SIG-M5 treated with dmso at 0.1 percent for 504 hours (cell line): ENCODE data around the gene CHCHD10.

Experiments
- DNase-seq: peaks from one replicate; lab custom pipeline; 2025; ENCODE audit not compliant: unreplicated experiment; lab: John Stamatoyannopoulos, UW

Gene CHCHD10

DNA sequence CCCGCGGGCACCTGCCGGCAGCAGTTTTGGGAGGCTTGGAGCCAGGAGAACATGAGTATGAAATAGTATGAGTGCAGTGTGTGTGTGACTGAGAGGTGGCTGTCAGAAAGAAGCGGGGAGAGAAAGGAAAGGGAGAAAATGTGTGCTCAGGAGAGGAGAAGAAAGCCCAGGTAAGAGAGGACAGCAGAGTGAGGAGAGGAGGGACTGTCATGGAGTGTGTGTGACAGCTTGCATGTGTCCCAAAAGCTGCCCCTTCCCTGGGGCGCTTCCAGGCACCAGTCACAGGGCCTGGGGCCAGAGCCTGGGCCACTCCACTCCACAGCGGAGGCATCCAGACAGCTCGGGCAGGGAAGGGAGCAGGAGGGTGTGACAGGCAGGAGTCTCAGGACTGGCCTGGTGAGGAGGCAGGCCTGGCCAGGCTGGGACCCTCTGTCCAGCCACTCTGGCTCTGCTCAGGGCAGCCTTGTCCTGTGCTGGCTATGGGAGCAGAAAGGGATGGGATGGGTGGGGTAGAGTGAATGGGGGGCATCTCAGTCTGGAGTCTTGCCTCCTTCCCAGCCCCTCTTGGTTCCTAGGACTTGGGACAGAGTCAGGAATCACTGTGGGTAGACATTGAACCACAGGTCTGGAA lies 5.8 kb upstream of the CHCHD10 start:
- no peak for DNase-seq

DNA sequence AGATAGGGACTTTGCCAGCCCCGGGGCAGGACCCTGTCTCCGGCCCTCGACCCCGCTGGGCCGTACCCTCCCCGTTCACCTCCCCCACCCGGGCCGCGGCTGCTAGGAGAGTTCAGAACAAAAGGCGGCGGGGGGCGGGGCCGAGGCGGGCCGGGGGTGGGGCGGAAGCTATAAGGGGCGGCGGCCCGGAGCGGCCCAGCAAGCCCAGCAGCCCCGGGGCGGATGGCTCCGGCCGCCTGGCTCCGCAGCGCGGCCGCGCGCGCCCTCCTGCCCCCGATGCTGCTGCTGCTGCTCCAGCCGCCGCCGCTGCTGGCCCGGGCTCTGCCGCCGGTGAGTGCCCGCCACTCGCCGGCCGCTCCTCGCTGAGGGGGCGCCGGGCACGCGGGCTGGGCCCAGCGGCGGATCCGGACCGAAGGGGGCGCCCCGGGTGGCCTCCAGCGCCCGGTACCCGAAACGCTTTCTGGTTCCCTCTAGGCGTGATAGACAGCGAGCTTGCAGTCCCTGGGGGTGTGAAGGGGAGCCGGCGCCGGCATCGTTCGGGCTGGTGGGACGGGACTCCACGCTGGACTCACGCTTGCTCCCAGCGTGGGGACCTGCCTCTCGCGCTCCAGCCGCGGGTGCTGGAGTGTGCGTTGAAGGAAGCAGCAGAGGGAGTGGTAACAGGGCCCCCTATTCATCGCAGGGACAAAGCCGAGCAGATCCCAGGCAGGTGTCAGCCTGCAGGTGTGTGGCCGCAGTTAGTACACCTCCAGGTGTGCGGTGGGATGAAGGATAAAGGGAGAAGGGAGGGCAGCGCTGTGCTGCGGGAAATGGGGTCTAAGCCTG lies 5.1 kb upstream of the CHCHD10 start, which contains the start of gene MMP11:
Gene MMP11, plus strand, starts transcription at position 201 of the 825 bp plus-strand sequence. Its CDS starts 22 bp downstream, at position 223.
- DNase-seq: no peak

DNA sequence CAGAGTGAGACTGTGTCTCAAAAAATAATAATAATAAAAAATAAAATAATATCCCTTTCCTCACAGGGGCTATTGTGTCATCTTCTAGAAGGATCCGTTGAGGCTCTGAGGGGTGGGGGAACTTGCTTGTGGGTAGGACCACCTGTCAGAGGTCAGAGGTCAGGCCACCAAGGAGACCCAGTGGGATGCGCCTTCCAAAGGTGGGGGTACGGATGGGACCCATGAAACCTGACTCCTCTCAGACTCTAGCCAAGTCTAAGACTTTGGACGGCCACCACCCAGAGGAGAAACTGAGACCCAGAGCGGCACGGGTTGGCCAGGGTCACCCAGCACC lies 4.5 kb upstream of the CHCHD10 start:
- DNase-seq: no peak

DNA sequence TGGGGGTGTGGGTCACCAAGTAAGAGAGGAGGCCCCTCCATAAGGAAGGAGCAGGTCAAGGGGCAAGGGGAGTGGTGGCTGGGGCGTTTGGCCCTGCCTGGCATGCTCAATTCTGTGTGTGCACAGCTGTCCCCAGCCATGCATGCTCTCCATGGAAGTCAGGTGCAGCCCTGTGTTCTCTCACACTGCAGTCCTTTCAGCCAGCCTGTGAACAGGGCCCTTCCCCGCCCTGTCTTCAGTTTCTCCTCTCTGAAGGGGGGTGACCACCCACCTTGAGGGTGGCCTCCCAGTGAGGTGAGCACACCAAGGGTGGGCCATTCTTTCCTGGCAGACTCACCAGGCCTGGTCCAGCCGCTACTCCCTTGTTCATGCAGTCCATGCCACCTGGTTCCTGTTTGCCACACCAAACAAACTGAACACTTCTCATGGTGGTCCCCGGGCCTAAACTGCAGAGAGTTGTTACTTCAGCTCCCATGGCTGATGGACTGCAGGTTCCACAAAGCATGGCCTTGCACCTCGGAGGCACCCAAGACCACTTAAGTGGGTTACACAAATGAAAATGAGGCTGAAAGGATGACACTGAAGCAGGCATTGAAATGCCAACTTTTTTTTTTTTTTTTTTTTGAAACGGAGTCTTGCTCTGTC lies 1.7 kb upstream of the CHCHD10 start:
- no peak for DNase-seq

DNA sequence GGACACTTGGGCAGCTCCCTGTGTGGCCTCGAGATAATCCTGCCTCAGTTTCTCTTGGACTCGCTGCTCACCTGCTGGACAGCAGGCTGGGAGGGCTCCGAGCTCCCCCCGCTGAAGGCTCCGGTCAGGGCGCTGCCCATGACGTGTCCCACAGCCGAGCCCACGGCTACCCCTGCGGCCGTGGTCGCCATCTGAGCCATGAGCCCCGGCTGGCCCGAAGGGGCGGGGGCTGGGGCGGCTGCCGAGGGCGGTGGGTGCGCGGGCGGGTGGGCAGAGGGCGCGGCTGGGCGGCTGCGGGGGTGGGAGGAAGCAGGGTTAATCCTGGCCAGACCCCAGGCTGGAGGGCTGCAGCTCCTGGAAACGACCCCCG lies 484 bp downstream of the CHCHD10 start:
- no peak for DNase-seq

DNA sequence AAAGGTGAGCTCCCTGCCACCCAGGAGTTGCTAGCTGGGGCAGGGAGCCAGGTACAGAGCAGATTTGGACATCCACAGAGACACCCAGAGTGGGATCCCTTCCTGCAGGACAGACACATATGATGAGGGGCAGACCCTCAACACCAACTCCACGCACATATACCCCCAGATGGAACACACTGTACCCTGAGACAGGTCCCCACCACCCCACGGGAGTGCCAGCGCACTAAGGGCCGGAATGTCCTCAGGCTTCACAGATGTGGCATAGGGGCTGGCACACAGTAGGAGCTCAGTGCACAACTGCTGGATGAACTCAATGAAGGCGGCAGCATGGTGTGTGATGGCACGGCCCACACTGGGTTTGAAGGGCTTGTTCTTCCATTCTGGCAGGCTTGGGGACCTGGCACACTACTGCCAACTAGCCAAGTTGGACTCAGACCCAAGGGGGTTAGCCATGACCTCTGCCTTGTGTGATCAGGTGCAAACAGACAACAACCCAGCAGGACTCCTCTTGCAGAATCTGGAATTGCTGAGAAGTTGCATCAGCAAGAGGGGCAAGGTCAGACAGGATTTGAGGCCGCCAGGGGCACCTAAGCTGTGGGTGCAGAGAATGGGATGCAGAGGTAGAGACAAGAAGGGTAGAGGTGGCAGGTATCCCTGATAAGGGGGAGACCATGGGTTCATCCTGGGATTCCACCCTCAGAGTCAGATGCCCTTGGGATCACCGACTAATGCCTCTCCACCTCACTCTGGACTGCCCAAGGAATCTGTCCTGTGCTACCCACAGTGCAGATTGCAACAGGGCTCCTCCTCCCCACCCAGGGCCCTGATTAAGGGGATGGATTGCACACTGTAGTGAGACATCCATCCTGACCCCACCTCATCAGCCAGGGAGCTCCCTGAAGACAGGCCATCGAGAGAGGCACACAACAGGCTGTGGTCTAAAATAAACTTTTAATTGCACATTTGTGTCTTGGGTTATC lies 2.6 kb downstream of the CHCHD10 start:
- no peak for DNase-seq

DNA sequence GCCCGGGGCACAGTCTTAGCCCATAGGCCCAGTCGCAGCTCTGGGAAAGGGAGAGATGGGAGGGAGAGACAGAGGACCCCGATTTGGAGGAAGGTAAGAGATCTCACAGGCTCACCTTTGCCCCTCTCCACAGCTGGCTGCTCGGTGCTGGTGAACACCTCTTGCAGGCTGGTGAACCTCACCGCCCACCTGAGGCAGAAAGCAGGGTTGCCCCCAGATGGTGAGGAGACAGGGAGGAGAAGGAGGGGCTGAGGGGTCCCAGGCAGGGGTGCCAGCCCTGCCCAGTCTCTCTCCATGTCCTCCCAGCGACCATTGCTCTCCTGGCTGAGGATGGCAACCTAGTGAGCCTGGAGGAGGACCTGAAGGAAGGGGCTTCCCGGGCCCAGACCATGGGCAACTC lies 3.8 kb downstream of the CHCHD10 start:
- DNase-seq: no peak

DNA sequence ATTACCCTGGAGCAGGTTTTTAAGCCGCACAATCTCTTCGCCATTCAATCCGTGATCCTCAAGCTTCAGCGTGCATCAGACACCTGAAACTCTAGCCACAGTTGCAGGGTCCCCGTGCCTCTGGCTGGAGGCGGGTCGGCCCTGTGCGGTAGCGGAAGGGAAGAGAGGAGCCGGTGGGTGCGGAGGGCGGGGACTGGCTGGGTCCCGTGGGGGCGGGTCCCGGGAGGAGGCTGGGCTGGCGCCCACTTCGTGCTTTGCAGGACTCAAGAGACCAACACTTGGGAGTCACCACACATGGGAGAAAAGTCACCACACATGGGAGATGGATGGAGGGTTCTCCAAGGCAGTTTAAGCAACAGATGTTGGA lies 4.2 kb downstream of the CHCHD10 start:
- no peak for DNase-seq

DNA sequence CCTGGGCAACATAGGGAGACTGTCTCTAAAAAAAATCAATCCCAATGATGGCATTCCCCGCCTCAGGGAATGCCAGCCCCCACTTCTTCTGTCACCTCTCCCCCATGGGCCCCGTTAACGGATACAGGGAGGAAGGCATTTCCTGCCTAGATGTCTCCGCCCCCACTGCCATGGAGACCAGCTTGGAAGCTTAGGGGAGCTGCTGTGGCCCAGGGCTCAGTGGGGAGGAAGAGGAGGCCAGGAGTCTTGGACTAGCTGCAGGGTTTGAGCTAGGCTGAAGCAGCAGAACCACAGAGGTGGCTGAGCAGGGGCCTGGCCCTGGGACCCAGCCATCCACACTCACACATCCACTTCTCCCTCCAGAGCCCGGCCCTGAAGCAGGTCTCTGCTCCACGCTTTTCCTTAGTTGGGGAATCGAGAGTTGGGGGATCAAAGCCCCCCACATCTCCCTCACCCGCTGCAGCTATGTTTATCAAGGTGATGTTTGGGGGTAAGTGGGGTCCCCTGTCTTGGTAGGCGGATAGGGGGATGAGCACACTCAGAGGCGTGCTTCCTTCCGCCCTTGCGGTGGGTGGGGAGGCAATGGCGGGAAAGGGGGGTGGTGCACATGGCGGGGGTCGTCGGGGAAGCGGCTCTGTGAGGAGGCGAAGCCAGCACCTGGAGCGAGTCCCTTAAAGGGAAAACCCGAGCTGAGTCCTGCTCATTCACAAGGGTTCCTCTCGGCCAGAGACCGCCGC lies 4.8 kb downstream of the CHCHD10 start, which contains the start of gene C22orf15:
Gene C22orf15, plus strand, starts transcription at position 149 of the 737 bp plus-strand sequence. Its CDS starts 317 bp downstream, at position 466.
- no peak for DNase-seq

DNA sequence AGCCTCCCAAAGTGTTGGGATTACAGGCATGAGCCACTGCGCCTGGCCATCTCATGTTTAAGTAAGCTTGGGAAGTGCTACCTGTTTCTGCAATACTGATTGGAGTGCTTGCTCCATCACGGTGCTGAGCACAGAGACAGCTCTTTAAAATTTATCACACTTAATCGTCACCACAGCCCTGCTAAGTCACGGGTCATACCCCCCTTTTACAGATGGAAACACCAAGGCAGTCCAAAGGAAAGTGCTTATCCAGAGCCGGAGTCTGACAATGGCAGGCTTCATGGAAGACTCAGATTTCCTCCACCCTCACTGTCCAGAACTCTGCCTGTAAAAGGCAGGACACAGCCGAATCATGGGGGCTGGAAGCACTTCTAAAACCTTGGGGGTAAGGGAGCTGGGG lies 7.7 kb downstream of the CHCHD10 start:
- no peak for DNase-seq

DNA sequence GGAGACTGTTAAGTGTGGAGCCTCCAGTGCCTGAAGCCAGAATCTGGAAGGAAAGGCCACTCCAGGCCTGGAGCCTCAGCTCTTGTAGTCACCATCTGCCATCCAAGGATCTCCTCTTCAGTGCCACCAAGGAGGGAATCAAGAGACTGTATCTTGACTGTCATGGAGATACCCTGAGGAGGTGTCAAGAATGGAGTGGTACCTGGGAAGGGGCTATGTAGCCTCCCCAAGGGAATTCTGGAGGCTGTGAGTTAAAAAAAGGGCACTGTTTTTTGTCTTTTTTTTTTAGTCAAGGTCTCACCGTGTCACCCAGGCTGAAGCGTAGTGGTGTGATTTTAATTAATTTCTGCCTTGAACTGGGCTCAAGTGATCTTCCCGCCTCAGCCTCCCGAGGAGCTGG lies 8.2 kb downstream of the CHCHD10 start:
- DNase-seq: no peak

DNA sequence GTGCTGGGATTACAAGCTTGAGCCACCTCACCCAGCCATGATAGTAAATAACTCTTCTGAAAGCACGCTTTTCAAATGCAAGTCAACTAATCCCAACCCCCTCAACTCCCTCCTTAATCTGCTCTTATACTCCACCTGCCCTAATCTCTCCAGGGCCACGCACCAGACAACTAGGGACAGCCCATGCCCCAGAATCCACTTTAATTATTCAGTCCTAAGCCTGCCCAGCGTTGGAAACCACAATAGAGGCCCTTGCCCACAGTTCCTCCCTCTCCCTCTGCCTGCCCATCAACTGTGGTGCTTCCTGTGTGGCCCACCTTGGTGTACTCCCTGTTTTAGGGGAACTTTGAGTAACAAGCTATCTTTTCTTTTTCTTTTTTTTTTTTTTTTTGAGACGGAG lies 10.9 kb downstream of the CHCHD10 start:
- no peak for DNase-seq

DNA sequence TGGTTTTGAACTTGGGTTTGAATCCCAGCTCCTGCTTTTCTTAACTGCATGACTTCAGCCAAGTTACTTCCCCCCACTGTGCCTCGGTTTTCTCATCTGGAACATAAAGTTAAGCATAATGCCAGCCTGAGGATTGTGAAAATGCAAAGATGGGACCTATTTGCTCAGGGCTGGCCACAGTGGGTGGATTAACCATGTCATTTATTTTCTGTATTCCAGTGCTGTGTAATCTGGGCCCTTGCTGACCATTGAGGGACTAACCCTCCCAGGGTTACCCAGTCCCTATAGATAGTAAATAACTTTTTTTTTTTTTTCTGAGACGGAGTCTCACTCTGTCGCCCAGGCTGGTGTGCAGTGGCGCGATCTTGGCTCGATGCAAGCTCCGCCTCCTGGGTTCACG lies 12.1 kb downstream of the CHCHD10 start:
- DNase-seq: no peak

DNA sequence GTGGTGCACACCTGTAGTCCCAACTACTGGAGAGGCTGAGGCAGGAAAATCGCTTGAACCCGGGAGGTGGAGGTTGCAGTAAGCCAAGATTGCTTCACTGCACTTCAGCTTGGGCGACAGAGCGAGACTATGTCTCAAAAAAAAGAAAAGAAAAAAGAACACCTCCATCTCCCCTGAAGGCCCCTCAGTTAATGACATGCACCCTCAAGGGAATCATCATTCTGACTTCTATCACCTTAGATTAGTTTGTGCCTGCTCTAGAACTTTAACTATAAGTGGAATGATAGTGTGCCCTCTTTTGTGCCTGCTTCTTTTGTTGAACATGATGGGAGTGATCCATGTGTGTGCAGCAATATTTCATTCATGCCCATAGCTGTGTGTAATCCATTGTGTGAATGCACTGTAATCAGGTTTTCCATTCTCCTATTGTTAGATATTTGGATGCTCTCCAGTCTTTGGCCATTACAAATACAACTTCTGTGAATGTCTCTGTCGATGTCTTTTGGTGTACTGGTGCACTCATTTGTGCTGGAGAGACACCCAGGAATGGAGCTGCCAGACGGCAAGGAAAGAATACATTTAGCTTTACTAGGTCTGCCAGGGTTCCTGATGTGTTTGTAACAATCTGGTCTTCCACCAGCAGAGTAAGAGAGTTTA lies 12.7 kb downstream of the CHCHD10 start:
- no peak for DNase-seq

DNA sequence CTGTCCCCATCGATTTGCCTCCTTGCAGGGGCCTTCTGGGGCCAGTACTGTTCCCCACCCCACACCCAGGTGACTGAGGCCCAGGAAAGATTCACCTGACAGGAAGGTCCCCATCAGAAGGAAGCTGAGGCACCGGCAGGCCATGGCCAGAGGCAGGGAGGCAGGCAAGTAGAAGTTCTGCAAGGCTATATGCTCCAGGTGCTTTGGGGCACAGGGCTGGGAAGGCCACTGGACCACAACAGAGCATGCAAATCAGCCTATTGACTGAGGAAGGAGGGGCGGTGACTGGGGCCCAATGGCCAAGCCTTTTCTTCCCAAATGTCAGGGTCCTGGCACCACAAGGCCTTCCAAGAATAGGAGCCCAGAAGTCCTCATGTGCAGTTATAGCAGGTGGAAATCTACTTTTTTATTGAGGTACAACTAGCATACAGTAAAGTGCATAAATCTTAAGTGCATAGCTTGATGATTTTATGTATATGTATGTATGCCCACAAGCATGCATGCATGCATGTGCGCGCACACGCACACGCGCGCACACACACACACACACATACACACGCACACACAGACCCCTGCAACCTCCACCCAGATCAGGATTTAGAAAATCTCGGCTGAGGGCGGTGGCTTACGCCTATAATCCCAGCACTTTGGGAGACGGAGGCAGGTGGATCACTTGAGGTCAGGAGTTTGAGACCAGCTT lies 13.4 kb downstream of the CHCHD10 start, which contains the start of gene VPREB3:
Gene VPREB3, minus strand, starts transcription at position 206 of the 700 bp plus-strand sequence. Its CDS starts 62 bp downstream, at position 144.
- DNase-seq: no peak

DNA sequence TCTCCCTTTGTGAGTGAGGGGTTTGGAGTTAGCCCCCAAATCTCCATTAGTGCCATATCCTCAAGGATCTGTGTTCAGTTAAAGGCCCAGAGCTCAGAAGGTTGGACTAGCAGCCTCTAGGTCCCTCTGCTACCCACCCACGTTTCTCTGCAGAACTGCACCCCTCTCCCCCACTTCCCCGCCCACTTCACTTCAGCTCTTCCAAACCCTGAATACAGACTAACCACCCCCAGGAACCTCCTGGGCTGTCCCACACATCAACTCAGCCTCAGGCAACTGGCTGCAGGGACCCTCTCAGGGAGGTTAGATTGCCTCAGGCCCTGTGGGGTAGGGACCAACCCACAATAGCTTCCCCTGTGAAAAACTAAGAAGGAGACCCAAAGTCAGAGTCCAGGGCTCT lies 14.4 kb downstream of the CHCHD10 start:
- DNase-seq: no peak

DNA sequence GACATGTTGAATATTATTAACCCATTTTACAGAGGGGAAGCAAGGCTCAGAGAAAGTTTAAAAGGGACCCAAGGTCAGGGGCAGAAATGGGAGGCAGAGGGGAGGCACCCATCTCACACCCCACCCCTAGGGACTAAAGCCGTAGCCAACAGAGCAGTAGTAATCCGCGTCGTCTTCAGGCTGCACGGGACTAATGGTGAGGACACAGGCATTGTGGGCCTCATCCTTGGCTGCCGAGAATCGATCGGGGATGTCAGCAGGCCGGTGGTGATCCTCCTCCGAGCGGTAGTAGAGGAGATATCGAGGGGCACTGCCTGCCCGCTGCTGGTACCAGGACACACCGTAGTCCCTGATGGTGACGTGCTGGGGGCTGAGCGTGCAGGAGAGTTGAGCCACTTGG lies 15.0 kb downstream of the CHCHD10 start:
- DNase-seq: no peak

DNA sequence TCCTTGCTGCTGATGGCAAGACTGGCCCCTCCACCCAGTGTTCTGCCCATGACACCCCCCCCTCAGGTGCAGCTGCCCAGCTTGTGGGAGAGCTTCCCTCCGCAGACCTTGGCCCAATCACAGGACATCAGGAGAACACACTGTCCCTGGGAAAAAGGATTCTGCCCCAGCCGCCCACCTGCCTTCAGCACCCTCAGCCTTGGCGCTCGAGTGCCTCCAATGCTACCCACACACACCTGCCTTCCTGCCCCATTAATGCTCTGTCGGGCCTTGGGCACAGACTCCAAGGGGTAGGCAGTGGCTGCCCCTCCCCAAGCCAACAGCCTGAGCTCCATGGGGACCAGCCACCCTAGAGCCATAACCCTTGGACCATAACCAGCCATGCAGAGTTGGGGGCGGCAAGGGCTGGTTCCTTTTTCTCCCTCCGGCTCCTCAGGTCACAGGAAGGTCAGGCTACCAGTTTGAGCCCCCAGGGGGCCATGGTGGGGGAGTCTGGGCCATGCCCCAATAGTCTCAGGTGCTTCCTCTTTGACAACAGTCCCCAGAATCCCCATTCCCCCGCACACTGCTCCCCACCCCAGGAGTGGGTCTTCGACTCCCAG lies 15.6 kb downstream of the CHCHD10 start:
- peak; percentile 31 for DNase-seq
